HG02571 (cell line): ENCODE measurements around the gene SMCO1.
"Not testable (repeated sequence)": the region's sequence is repeated elsewhere in the genome, so short reads cannot be mapped to it uniquely, and the experiment has no call there.

ENCODE experiments used
- ATAC-seq: cut with Tn5 transposase; IDR thresholded peaks from one replicate; pipeline ENCODE4 v1.9.1; 2021; ENCODE audit warnings: mild to moderate bottlenecking, moderate library complexity; ENCODE audit not compliant: unreplicated experiment

SMCO1 gene

DNA sequence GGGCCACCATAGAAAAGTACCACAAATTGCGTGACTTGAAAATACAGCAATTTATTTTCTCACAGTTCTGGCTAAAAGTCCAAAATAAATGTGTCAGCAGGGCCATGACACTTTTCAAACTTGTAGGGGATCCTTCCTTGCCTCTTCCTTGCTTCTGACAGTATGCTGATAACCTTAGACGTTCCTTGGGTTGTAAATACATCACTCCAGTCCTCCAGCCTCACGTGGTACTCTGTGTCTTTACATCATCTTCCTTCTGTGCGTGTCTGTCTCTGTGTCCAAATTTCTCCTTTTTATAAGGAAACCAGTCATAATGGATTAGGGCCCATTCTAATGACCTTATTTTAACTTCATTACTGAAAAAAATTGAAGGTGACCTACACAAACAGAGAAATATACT is 19.0 kb downstream of the SMCO1 start:
- no peak for ATAC-seq

DNA sequence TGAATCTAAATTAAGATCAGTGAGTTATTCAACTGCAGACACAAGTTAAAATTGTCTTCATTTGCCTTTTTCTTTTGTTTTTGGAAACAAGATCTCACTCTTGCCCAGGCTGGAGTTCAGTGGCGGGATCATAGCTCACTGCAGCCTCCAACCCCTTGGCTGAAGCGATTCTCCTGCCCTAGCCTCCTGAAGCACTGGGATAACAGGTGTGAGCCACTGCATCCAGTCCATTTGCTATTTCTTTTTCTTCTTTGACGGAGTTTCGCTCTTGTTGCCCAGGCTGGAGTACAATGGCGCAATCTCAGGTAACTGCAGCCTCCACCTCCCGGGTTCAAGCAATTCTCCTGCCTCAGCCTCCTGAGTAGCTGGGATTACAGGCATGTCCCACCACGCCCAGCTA is 21.9 kb downstream of the SMCO1 start:
- no peak for ATAC-seq

DNA sequence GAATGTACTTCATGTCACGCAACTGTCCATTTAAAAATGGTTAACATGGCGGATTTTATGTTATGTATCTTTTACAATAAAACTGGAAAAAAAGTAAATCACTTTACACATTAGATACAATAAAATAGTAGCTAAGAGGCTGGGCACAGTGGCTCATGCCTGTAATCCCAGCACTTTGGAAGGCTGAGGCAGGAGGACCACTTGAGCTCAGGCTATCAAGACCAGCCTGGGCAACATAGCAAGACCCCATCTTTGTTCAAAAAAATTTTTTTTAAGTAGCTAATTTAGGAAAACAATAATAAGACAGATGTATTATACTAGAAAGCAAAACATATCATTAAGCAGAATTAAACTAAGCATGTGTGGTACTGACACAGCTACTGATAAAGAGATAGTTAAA is 23.1 kb downstream of the SMCO1 start:
- no peak for ATAC-seq

DNA sequence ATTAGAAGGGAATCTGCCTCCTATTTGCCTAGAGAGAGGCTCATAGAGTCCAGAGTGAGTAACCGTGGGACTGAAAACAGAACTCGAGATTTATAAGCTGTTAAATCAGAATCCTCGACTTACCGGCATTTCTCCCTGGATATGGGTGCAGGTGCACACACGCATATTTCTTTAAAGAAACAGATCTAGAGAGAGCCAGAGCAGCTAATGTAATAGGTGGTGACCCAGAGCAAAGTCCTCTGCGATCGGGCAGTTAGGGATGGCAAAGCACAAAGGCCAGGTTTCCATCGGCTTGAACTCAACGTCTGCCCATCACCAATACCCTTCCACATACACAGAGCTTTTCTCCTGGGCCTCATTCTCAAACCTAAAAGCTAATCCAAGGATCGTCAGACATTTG is 25.4 kb downstream of the SMCO1 start:
- no peak for ATAC-seq

DNA sequence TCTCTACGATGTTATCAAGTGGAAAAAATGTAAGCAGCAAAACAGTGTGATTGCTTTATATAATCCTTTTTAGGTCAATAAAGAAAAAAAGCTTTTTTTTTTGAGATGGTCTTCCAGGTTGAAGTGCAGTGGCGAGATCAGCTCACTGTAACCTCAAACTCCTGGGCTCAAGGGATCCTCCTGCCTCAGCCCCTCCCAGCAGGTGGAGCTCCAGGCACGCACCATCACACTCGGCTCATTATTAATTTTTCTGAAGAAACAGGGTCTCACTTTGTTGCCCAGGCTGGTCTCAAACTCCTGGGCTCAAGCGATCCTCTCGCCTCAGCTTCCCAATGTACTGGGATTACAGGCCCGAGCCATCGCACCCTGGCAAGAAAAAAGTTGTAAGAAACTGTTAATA is 28.9 kb downstream of the SMCO1 start:
- ATAC-seq: no peak

DNA sequence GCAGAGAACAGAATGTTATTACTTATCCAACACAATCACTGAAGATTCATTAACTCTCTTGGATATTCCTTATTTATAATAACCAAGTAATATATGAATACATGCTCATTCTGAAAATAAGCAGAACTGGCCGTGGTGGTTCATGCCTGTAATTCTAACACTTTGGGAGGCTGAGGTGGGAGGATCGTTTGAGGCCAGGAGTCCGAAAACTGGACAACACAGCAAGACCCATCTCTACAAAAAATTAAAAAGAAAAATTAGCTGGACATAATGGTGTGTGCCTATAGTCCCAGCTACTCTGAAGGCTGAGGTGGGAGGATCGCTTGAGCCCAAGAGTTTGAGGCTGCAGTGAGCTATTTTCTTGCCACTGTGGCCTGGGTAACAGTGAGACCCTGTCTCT is 37.5 kb downstream of the SMCO1 start:
- ATAC-seq: no peak

DNA sequence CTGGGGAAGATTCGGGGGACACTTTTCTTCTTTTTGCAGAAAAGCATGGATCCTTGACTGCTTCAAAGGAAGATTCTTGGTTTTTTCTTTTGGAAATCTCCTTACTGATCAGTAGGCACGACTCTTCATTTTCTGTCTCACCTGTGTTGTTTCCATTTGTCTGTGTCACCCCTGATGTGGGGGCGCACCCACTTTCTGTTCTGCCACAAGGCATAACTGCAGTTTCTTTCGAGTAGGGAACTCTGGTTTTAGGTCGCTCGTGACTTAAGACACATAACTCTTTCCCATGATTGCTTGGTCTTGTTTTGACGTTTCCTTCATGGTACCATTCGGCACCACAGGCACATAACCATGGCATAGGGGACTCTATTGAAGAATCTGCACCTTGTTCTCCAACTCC is 42.9 kb downstream of the SMCO1 start:
- no peak for ATAC-seq

DNA sequence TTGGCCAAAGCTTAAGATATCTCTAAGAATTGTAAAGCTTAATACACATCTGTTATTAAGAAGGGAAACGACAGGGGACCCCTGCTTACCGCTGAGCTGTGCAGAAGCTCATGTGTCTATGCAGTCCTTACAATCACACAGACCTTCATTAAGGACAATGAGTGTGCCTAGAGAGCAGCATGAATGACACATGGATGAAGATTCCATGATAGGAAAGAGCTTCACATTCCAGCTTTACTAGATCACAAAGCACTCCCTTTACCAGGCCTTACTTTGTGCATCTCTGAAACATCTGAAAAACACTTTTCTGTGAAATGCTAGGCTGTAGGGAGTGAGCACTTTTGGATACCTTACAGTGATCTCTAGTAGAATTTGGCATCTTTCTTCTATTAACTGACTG is 43.6 kb downstream of the SMCO1 start:
- no peak for ATAC-seq

DNA sequence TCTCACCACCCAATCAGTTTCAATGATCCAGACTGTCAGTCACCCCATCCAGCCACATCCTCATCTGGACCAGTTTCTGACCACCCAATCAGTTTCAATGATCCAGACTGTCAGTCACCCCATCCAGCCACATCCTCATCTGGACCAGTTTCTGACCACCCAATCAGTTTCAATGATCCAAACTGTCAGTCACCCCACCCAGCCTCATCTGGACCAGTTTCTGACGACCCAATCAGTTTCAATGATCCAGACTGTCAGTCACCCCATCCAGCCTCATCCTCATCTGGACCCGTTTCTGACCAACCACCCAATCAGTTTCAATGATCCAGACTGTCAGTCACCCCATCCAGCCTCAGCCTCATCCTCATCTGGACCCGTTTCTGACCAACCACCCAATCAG is 45.0 kb downstream of the SMCO1 start:
- ATAC-seq: not testable (repeated sequence)

DNA sequence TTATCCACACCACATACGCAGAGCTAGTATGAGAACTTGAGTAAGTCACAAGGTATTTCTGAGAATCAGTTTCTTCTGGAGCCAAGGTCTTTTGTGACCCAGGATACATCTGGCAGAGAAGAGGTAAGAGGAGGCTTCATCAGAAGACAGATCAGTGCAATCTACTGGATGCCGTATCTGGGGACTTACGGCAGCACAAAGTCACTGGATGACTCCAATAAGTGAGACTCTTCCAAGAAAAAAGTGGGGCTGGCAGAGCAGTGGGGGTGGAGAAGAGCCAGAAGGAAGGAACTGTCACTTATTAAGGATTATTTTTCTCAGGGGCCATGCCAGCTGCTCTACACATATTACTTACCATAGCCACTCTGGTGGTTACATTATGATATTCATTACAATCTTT is 51.3 kb downstream of the SMCO1 start:
- ATAC-seq: no peak

DNA sequence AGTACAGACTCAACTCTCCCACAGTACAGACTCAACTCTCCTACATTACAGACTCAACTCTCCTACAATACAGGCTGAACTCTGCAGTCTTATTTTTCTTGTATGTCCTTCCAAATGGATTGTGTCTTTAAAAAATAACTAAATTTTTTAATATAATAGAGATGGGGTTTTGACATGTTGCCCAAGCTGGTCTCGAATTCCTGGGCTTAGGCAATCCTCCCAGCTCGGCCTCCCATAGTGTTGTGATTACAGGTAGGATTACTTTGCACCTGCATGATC is 51.7 kb downstream of the SMCO1 start:
- no peak for ATAC-seq

DNA sequence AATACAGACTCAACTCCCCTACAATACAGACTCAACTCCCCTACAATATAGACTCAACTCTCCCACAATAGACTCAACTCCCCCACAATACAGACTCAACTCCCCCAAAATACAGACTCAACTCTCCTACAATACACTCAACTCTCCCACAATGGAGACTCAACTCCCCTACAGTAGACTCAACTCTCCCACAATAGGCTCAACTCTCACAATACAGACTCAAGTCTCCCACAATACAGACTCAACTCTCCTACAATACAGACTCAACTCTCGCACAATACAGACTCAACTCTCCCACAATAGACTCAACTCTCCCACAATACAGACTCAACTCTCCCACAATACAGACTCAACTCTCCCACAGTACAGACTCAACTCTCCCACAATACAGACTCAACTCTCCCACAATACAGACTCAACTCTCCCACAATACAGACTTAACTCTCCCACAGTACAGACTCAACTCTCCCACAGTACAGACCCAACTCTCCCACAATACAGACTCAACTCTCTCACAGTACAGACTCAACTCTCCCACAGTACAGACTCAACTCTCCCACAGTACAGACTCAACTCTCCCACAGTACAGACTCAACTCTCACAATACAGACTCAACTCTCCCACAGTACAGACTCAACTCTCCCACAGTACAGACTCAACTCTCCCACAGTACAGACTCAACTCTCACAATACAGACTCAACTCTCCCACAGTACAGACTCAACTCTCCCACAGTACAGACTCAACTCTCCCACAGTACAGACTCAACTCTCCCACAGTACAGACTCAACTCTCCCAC is 52.3 kb downstream of the SMCO1 start:
- ATAC-seq: not testable (repeated sequence)

DNA sequence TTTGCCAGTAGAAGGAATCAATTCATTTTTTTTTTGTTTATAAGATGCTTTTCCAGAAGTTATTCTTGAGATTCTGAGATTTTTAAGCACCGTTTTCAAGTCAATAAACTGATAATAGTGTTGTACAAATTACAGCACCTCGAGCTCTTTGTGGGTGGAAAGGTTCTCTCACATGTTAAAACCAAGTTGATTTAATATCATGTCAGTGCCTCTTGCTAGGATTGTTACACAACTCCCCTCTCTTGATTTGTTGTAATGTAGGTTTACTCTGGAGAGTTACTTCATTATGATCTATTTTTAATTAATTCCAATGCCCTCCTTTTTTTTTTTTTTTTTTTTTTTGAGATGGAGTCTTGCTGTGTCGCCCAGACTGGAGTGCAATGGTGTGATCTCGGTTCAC is 57.1 kb downstream of the SMCO1 start:
- no peak for ATAC-seq

DNA sequence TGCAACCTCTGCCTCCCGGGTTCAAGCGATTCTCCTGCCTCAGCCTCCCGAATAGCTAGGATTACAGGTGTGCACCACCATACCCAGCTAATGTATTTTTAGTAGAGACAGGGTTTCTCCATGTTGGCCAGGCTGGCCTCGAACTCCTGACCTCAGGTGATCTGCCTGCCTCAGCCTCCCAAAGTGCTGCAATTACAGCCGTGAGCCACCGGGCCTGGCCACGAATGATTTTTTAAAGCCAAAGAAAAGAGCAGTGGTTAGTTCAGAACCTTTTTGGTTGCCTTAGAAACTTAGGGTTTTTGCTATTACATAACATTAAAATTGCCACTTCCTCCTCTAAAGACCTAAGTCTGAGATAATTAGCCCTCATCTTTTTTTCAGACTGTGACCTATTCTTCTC is 57.7 kb downstream of the SMCO1 start:
- ATAC-seq: not testable (repeated sequence)
